Measurements from ENCODE around the gene CTIF. TPM values are rescaled to one million over a fixed set of nuclear protein-coding genes. Genes with fewer than 3 reads are reported as not detected.

The CTIF gene
- total RNA-seq, 2 experiments from 2014 or later = 3.2 to 3.5 TPM

GRCh38 chr18:48827291-48828193, 288.7 kb downstream of the CTIF start:
- Mint-ChIP-seq H3K4me3 (no peak overlapping the region), H3K4me1 (ENCODE audit: low read depth) (peaks cover 22% of the 10 kb centered on the region), H3K9me3 (no peaks in the 10 kb centered on the region), H3K36me3 (ENCODE audit: low read depth) (no peaks in the 10 kb centered on the region), H3K27me3 (no peaks in the 10 kb centered on the region), H3K27ac (no peak overlapping the region)
- ChIA-PET CTCF (interaction anchor here (0.7 to 1.2 kb wide), 2 partner anchors 85 to 151 kb away, joined by 3 read pairs; no protein-coding TSS in a partner anchor), POLR2A (interaction anchor here (0.8 to 1.2 kb wide), 2 partner anchors 13 to 42 kb away, joined by 3 to 4 read pairs; no protein-coding TSS in a partner anchor)
- TF ChIP-seq CTCF (IDR thresholded peaks at IDR 0.05) = no peak
- DNase-seq = no peak
- intact Hi-C loops (cut with micrococcal nuclease) = no loop called here
- ATAC-seq = no peak

GRCh38 chr18:48828194-48828545, 289.3 kb downstream of the CTIF start:
- Mint-ChIP-seq H3K9me3 (no peaks in the 10 kb centered on the region), H3K4me3 (no peak overlapping the region), H3K4me1 (ENCODE audit: low read depth) (peaks cover 28% of the 10 kb centered on the region), H3K36me3 (ENCODE audit: low read depth) (no peaks in the 10 kb centered on the region), H3K27ac (no peak overlapping the region), H3K27me3 (no peaks in the 10 kb centered on the region)
- POLR2A ChIA-PET = interaction anchor here (0.8 to 1.2 kb wide), 2 partner anchors 14 to 41 kb away, joined by 3 to 4 read pairs; no protein-coding TSS in a partner anchor
- TF ChIP-seq CTCF (IDR thresholded peaks at IDR 0.05) = no peak
- CTCF ChIA-PET = interaction anchor here (0.7 kb wide), 1 partner anchor 152 kb away, joined by 3 read pairs; no protein-coding TSS in a partner anchor
- ATAC-seq (no peak), DNase-seq (no peak)
- intact Hi-C loops (cut with micrococcal nuclease) = no loop called here

GRCh38 chr18:48828691-48829442, 290.0 kb downstream of the CTIF start:
- Mint-ChIP-seq H3K27ac (no peak overlapping the region), H3K9me3 (no peaks in the 10 kb centered on the region), H3K4me1 (ENCODE audit: low read depth) (peaks cover 35% of the 10 kb centered on the region), H3K4me3 (no peak overlapping the region), H3K36me3 (ENCODE audit: low read depth) (no peaks in the 10 kb centered on the region), H3K27me3 (no peaks in the 10 kb centered on the region)
- intact Hi-C loops (cut with micrococcal nuclease) = no loop called here
- POLR2A ChIA-PET = interaction anchor here (1.2 kb wide), 1 partner anchor 40 kb away, joined by 4 read pairs; no protein-coding TSS in a partner anchor
- no peak for DNase-seq
- CTCF ChIA-PET = interaction anchor here (0.7 kb wide), 1 partner anchor 153 kb away, joined by 3 read pairs; no protein-coding TSS in a partner anchor
- no peak for TF ChIP-seq CTCF (IDR thresholded peaks at IDR 0.05)
- no peak for ATAC-seq

- intact Hi-C loops (cut with micrococcal nuclease) = loop anchor here (10.0 kb wide), 1 partner anchor 115 kb away; no protein-coding TSS in a partner anchor
- no peak for DNase-seq
- ChIA-PET CTCF (no interaction called here), POLR2A (interaction anchor here (0.5 to 0.9 kb wide), 2 partner anchors 28 to 32 kb away, joined by 3 to 4 read pairs; no protein-coding TSS in a partner anchor)
- H3K4me3 Mint-ChIP-seq = no peak overlapping the region
- no peaks in the 10 kb centered on the region for H3K9me3 Mint-ChIP-seq
- H3K27ac Mint-ChIP-seq = no peak overlapping the region
- TF ChIP-seq CTCF (IDR thresholded peaks at IDR 0.05) = no peak
- H3K27me3 Mint-ChIP-seq = no peaks in the 10 kb centered on the region
- peaks cover 43% of the 10 kb centered on the region for H3K4me1 Mint-ChIP-seq (ENCODE audit: low read depth)
- H3K36me3 Mint-ChIP-seq (ENCODE audit: low read depth) = no peaks in the 10 kb centered on the region
- no peak for ATAC-seq
Measured at GRCh38 chr18:48829443-48830149, 290.8 kb downstream of the CTIF start.
